GM23338 (cell line): ENCODE results near the gene TAF4B. TPM values are rescaled to one million over a fixed set of nuclear protein-coding genes. Genes with fewer than 3 reads are reported as not detected.

Experiments
- ATAC-seq: fragments of 200-7000 bp; cut with Tn5 transposase; 3 replicates; pipeline ENCODE4 v1.9.1; 2020
- DNase-seq: peaks from one replicate; pipeline ENCODE4 v3.0.0-alpha.2; 2015; ENCODE audit warnings: low spot score
- H2AFZ ChIP-seq: fragments of 200-600 bp; sonication (generic); 2 replicates; pipeline ENCODE4 v1.8.0; 2016; ENCODE audit warnings: antibody characterized with exemption, mild to moderate bottlenecking, moderate library complexity
- H3F3A ChIP-seq: fragments of 200-600 bp; sonication (generic); replicated peaks from 2 replicates; pipeline ENCODE4 v1.8.0; 2017; ENCODE audit warnings: antibody characterized with exemption, mixed run types, low read depth
- H3K27ac ChIP-seq: fragments of 200-600 bp; sonication (generic); 2 replicates; pipeline ENCODE4 v1.6.1; 2016; ENCODE audit warnings: low read depth
- H3K27me3 ChIP-seq: fragments of 200-600 bp; sonication (generic); 2 replicates; pipeline ENCODE4 v1.8.0; 2016; ENCODE audit warnings: mild to moderate bottlenecking, mixed run types, moderate library complexity; ENCODE audit not compliant: insufficient read depth
- H3K36me3 ChIP-seq: fragments of 200-600 bp; sonication (generic); 2 replicates; pipeline ENCODE4 v1.8.0; 2016; ENCODE audit warnings: mild to moderate bottlenecking; ENCODE audit not compliant: insufficient read depth
- H3K4me1 ChIP-seq: fragments of 200-600 bp; sonication (generic); 2 replicates; pipeline ENCODE4 v1.8.0; 2016; ENCODE audit warnings: mild to moderate bottlenecking, moderate library complexity; ENCODE audit not compliant: insufficient read depth
- H3K4me2 ChIP-seq: fragments of 200-600 bp; sonication (generic); 2 replicates; pipeline ENCODE4 v1.7.1; 2017; ENCODE audit warnings: mixed run types
- H3K4me3 ChIP-seq: fragments of 200-600 bp; sonication (generic); 2 replicates; pipeline ENCODE4 v1.6.1; 2016; ENCODE audit warnings: mixed run types
- H3K79me2 ChIP-seq: fragments of 200-600 bp; sonication (generic); replicated peaks from 2 replicates; pipeline ENCODE4 v1.8.0; 2017; ENCODE audit warnings: mild to moderate bottlenecking; ENCODE audit not compliant: insufficient read depth
- H3K9me2 ChIP-seq: fragments of 200-600 bp; sonication (generic); 2 replicates; pipeline ENCODE4 v1.8.0; 2017; ENCODE audit not compliant: insufficient read depth
- H4K20me1 ChIP-seq: fragments of 200-600 bp; sonication (generic); replicated peaks from 2 replicates; pipeline ENCODE4 v1.8.0; 2017; ENCODE audit warnings: mild to moderate bottlenecking; ENCODE audit not compliant: insufficient read depth
- H3K27ac Mint-ChIP-seq: 2 replicates; pipeline ENCODE4 v1.8.0; 2020; ENCODE audit warnings: inconsistent platforms, mild to moderate bottlenecking, moderate library complexity, mixed read lengths
- H3K27me3 Mint-ChIP-seq: 3 replicates; pipeline ENCODE4 v1.8.0; 2022; ENCODE audit warnings: low read depth, mild to moderate bottlenecking, moderate library complexity, mixed read lengths, inconsistent platforms; ENCODE audit not compliant: insufficient read depth, poor library complexity
- H3K36me3 Mint-ChIP-seq: 3 replicates; pipeline ENCODE4 v1.8.0; 2021; ENCODE audit warnings: low read depth, mild to moderate bottlenecking, inconsistent platforms, moderate library complexity, mixed read lengths
- H3K4me1 Mint-ChIP-seq: 3 replicates; pipeline ENCODE4 v1.8.0; 2020; ENCODE audit warnings: mild to moderate bottlenecking, inconsistent platforms, mixed read lengths
- H3K4me3 Mint-ChIP-seq: 3 replicates; pipeline ENCODE4 v1.8.0; 2021; ENCODE audit warnings: moderate library complexity, mild to moderate bottlenecking, inconsistent platforms, mixed read lengths
- H3K9me3 Mint-ChIP-seq: 3 replicates; pipeline ENCODE4 v1.8.0; 2020; ENCODE audit warnings: moderate library complexity, mild to moderate bottlenecking, inconsistent platforms, mixed read lengths
- CTCF ChIP-seq, 2 experiments: fragments of 200-600 bp in 1 of 2; sonication (generic) in 1 of 2; conservative IDR thresholded peaks; 2 replicates each; pipeline versions ENCODE4 v1.5.1 to v1.6.1; 2016 to 2017; ENCODE audit warnings: antibody characterized with exemption in 2 of 2, low read depth in 2 of 2, mild to moderate bottlenecking in 2 of 2, moderate library complexity in 1 of 2
- ETS1 ChIP-seq: IDR thresholded peaks from 2 replicates; pipeline ENCODE4 v1.6.1; 2016; ENCODE audit warnings: antibody characterized with exemption
- EZH2phosphoT487 ChIP-seq: fragments of 200-600 bp; sonication (generic); IDR thresholded peaks from one replicate; pipeline ENCODE4 v1.8.1; 2018; ENCODE audit warnings: antibody characterized with exemption; ENCODE audit not compliant: unreplicated experiment
- REST ChIP-seq: IDR thresholded peaks from one replicate; pipeline ENCODE4 v1.6.1; 2018; ENCODE audit warnings: antibody characterized with exemption; ENCODE audit not compliant: unreplicated experiment
- ZNF331 ChIP-seq: fragments of 250-450 bp; sonication (Bioruptor Pico); IDR thresholded peaks from 2 replicates; pipeline ENCODE4 v1.5.0; 2020; ENCODE audit warnings: low read depth, mild to moderate bottlenecking, moderate library complexity
- ZNF462 ChIP-seq: fragments of 250-450 bp; sonication (Bioruptor Pico); IDR thresholded peaks from 2 replicates; pipeline ENCODE4 v1.5.0; 2020; ENCODE audit warnings: mild to moderate bottlenecking, moderate library complexity
- polyA plus RNA-seq: library from polyadenylated mRNA; unstranded; fragments of >200 nt; fragmentation: Nextera tagmentation; extraction: Ambion mirVana; gene quantifications from 2 replicates; pipeline ENCODE4 v1.2.1, GENCODE V29; 2016
- total RNA-seq: library from RNA; depleted of rRNA; stranded (reverse); fragments of >200 nt; shearing (Covaris generic); gene quantifications from 2 replicates; pipeline ENCODE4 v1.2.3, GENCODE V29; 2014

TAF4B gene
- total and polyA plus RNA-seq, 2 experiments from 2014 or later, result 9.4 to 27.3 TPM

GRCh38 chr18:26215247-26215970 lies 10.8 kb upstream of the TAF4B start:
- no peak overlapping the region for H3K27ac Mint-ChIP-seq
- peak overlapping the region; percentile 40 for H2AFZ ChIP-seq

More at GRCh38 chr18:26215247-26215970, 10.8 kb upstream of the TAF4B start:
- Histone ChIP-seq H3K4me3 (no peak overlapping the region), H3K9me2 (no peaks in the 10 kb centered on the region), H3K4me2 (no peak overlapping the region), H3K27me3 (no peaks in the 10 kb centered on the region), H4K20me1 (no peaks in the 10 kb centered on the region), H3K36me3 (no peaks in the 10 kb centered on the region), H3K4me1 (no peaks in the 10 kb centered on the region), H3K27ac (no peak overlapping the region), H3F3A (no peaks in the 10 kb centered on the region), H3K79me2 (no peaks in the 10 kb centered on the region)
- H3K9me3 Mint-ChIP-seq, result no peaks in the 10 kb centered on the region
- no peaks in the 10 kb centered on the region for H3K36me3 Mint-ChIP-seq
- H3K27me3 Mint-ChIP-seq, result no peaks in the 10 kb centered on the region
- H3K4me1 Mint-ChIP-seq, result no peaks in the 10 kb centered on the region; the same call in 2 of the 3 replicates
- TF ChIP-seq ZNF462 (CRISPR knock-in tag) (no peak), ETS1 (no peak), CTCF (conservative IDR thresholded peaks at IDR 0.05; ENCODE audit: low read depth in 2 of 2) (no peak), REST (no peak), ZNF331 (no peak), EZH2phosphoT487 (no peak)
- ATAC-seq (no peak), DNase-seq (no peak)
- no peak overlapping the region for H3K4me3 Mint-ChIP-seq
